HG02943 (cell line): ENCODE data around the gene SND1.
"Not testable (repeated sequence)": the region's sequence is repeated elsewhere in the genome, so short reads cannot be mapped to it uniquely, and the experiment has no call there.

Experiments
- ATAC-seq: cut with Tn5 transposase; IDR thresholded peaks from one replicate; pipeline ENCODE4 v1.9.1; 2021; ENCODE audit warnings: mild to moderate bottlenecking, low read depth, moderate library complexity; ENCODE audit not compliant: unreplicated experiment

The SND1 gene

GRCh38 chr7:127652333-127653248 lies 597 bp downstream of the SND1 start:
- peak; percentile 16 for ATAC-seq

- ATAC-seq = no peak
These were observed 1.4 kb downstream of the SND1 start for GRCh38 chr7:127653396-127653795.

GRCh38 chr7:127654404-127655394 lies 2.7 kb downstream of the SND1 start:
- no peak for ATAC-seq

- ATAC-seq = no peak
These were observed 3.7 kb downstream of the SND1 start for GRCh38 chr7:127655720-127656119.

GRCh38 chr7:127657500-127657899 lies 5.5 kb downstream of the SND1 start:
- no peak for ATAC-seq

GRCh38 chr7:127658970-127659630 lies 7.1 kb downstream of the SND1 start:
- ATAC-seq = no peak

- no peak for ATAC-seq
These were observed 13.9 kb downstream of the SND1 start for GRCh38 chr7:127665922-127666321.

- no peak for ATAC-seq
These were observed 14.6 kb downstream of the SND1 start for GRCh38 chr7:127666602-127667001.

- ATAC-seq = no peak
These were observed 15.2 kb downstream of the SND1 start for GRCh38 chr7:127667017-127667670.

- no peak for ATAC-seq
These were observed 16.0 kb downstream of the SND1 start for GRCh38 chr7:127667759-127668530.

- ATAC-seq = no peak
These were observed 19.3 kb downstream of the SND1 start for GRCh38 chr7:127671341-127671740.

- ATAC-seq = no peak
These were observed 21.9 kb downstream of the SND1 start for GRCh38 chr7:127673902-127674301.

GRCh38 chr7:127674361-127674760 lies 22.4 kb downstream of the SND1 start:
- ATAC-seq = no peak

GRCh38 chr7:127674923-127675322 lies 22.9 kb downstream of the SND1 start:
- not testable (repeated sequence) for ATAC-seq

GRCh38 chr7:127675721-127676120 lies 23.7 kb downstream of the SND1 start:
- ATAC-seq = no peak

GRCh38 chr7:127677433-127678230 lies 25.6 kb downstream of the SND1 start:
- ATAC-seq = no peak

- ATAC-seq = no peak
These were observed 26.3 kb downstream of the SND1 start for GRCh38 chr7:127678337-127678736.

- ATAC-seq = no peak
These were observed 27.0 kb downstream of the SND1 start for GRCh38 chr7:127678947-127679346.

- no peak for ATAC-seq
These were observed 29.0 kb downstream of the SND1 start for GRCh38 chr7:127680983-127681382.
